Tibial nerve (tissue), 4 donors: ENCODE measurements around the gene AGMO. TPM values are rescaled to one million over a fixed set of nuclear protein-coding genes. Genes with fewer than 3 reads are reported as not detected.

ENCODE experiments used
- DNase-seq, 2 donors: peaks; one replicate each; pipeline ENCODE4 v3.0.0-alpha.2; 2019; ENCODE audit warnings: low spot score in 2 of 2
- H3K27ac ChIP-seq, 4 donors: fragments of 200-600 bp; sonication (generic) in 3 of 4; one replicate each; pipeline ENCODE4 v1.5.1; 2017 to 2019; ENCODE audit warnings: mild to moderate bottlenecking in 1 of 4
- H3K27me3 ChIP-seq, 2 donors: fragments of 200-600 bp; sonication (generic) in 1 of 2; one replicate each; pipeline versions ENCODE4 v1.5.1 to v1.6.0; 2017 to 2019
- H3K36me3 ChIP-seq, 3 donors: fragments of 200-600 bp; sonication (generic); one replicate each; pipeline ENCODE4 v1.5.1; 2018 to 2019
- H3K4me1 ChIP-seq, 4 donors: fragments of 200-600 bp; sonication (generic) in 3 of 4; one replicate each; pipeline ENCODE4 v1.5.1; 2017 to 2019
- H3K4me3 ChIP-seq, 4 donors: fragments of 200-600 bp; sonication (generic) in 3 of 4; one replicate each; pipeline ENCODE4 v1.5.1; 2017 to 2019; ENCODE audit warnings: mild to moderate bottlenecking in 1 of 4, moderate library complexity in 1 of 4
- H3K9me3 ChIP-seq, 4 donors: fragments of 200-600 bp; sonication (generic) in 3 of 4; one replicate each; pipeline ENCODE4 v1.5.1; 2017 to 2019
- CTCF ChIP-seq, 5 experiments: fragments of 200-600 bp in 3 of 5; fragments of 450-650 bp in 2 of 5; sonication (generic) in 3 of 5; IDR thresholded peaks; one replicate each; pipeline ENCODE4 v1.5.1; 2016 to 2019; ENCODE audit warnings: antibody characterized with exemption in 5 of 5, mild to moderate bottlenecking in 3 of 5, moderate library complexity in 2 of 5
- EP300 ChIP-seq, 2 donors: sonication (generic); formaldehyde crosslinking; IDR thresholded peaks; one replicate each; pipeline ENCODE4 v1.6.1; 2017; ENCODE audit warnings: antibody characterized with exemption in 2 of 2, mild to moderate bottlenecking in 1 of 2
- POLR2A ChIP-seq, 2 donors: fragments of 450-650 bp; IDR thresholded peaks; one replicate each; pipeline ENCODE4 v1.6.1; 2017; ENCODE audit warnings: antibody characterized with exemption in 2 of 2, mild to moderate bottlenecking in 2 of 2, moderate library complexity in 2 of 2
- WGBS, 2 donors: methylation state at CpG; one replicate each; pipeline ENCODE4 v1.1.5; 2018; 5-methylcytosine and 5-hydroxymethylcytosine counted together
- total RNA-seq, 4 donors: library from RNA; depleted of rRNA; stranded (reverse); fragments of >200 nt; gene quantifications; one replicate each; pipeline ENCODE4 v1.1.0, GENCODE V29; 2016

AGMO gene
- total RNA-seq, 4 donors from 2014 or later: 2.4 to 14.0 (median 6.5) TPM

- 45 to 56% methylated on average over 3 of the region's 3 CpGs for WGBS, 2 donors
- DNase-seq: no peak
- Histone ChIP-seq H3K27ac (no peak overlapping the region), H3K9me3 (peaks cover 0 to 60% (median 4%) of the 10 kb centered on the region in 4 donors), H3K4me1 (no peaks in the 10 kb centered on the region), H3K4me3 (no peak overlapping the region), H3K27me3 (no peaks in the 10 kb centered on the region), H3K36me3 (no peaks in the 10 kb centered on the region)
- TF ChIP-seq CTCF (IDR thresholded peaks at IDR 0.05) (no peak), EP300 (IDR thresholded peaks at IDR 0.05) (no peak), POLR2A (IDR thresholded peaks at IDR 0.05) (no peak)
Measured at GRCh38 chr7:15280078-15280733, 281.6 kb downstream of the AGMO start.

GRCh38 chr7:15279640-15280039 lies 282.2 kb downstream of the AGMO start:
- no peaks in the 10 kb centered on the region for H3K4me1 ChIP-seq
- TF ChIP-seq POLR2A (IDR thresholded peaks at IDR 0.05): no peak
- TF ChIP-seq CTCF (IDR thresholded peaks at IDR 0.05): no peak
- TF ChIP-seq EP300 (IDR thresholded peaks at IDR 0.05): no peak
- peaks cover 0 to 54% (median 4%) of the 10 kb centered on the region in 4 donors for H3K9me3 ChIP-seq
- H3K27me3 ChIP-seq: no peaks in the 10 kb centered on the region
- no peaks in the 10 kb centered on the region for H3K36me3 ChIP-seq
- no peak for DNase-seq
- no peak overlapping the region for H3K4me3 ChIP-seq
- H3K27ac ChIP-seq: no peak overlapping the region
- 50 to 90% methylated on average over 1 of the region's 1 CpG for WGBS, 2 donors

GRCh38 chr7:15257689-15258088 lies 304.1 kb downstream of the AGMO start:
- no peak for DNase-seq
- Histone ChIP-seq H3K36me3 (no peaks in the 10 kb centered on the region), H3K27me3 (no peaks in the 10 kb centered on the region), H3K4me3 (no peak overlapping the region), H3K9me3 (peaks cover 0 to 12% (median 0%) of the 10 kb centered on the region in 4 donors), H3K4me1 (no peaks in the 10 kb centered on the region), H3K27ac (no peak overlapping the region)
- 85 to 89% methylated on average over 4 of the region's 4 CpGs for WGBS, 2 donors
- TF ChIP-seq CTCF (IDR thresholded peaks at IDR 0.05): no peak
- TF ChIP-seq EP300 (IDR thresholded peaks at IDR 0.05): no peak
- no peak for TF ChIP-seq POLR2A (IDR thresholded peaks at IDR 0.05)

- WGBS, 2 donors: 81 to 92% methylated on average over 1 of the region's 1 CpG
- no peaks in the 10 kb centered on the region for H3K36me3 ChIP-seq
- H3K27ac ChIP-seq: no peak overlapping the region
- H3K9me3 ChIP-seq: no peaks in the 10 kb centered on the region
- H3K27me3 ChIP-seq: no peaks in the 10 kb centered on the region
- no peaks in the 10 kb centered on the region for H3K4me1 ChIP-seq
- H3K4me3 ChIP-seq: no peak overlapping the region
- TF ChIP-seq EP300 (IDR thresholded peaks at IDR 0.05) (no peak), POLR2A (IDR thresholded peaks at IDR 0.05) (no peak), CTCF (IDR thresholded peaks at IDR 0.05) (no peak)
- no peak for DNase-seq
Measured at GRCh38 chr7:15252181-15252580, 309.6 kb downstream of the AGMO start.

- no peaks in the 10 kb centered on the region for H3K27me3 ChIP-seq
- H3K4me3 ChIP-seq: no peak overlapping the region
- TF ChIP-seq EP300 (IDR thresholded peaks at IDR 0.05): no peak
- TF ChIP-seq POLR2A (IDR thresholded peaks at IDR 0.05): no peak
- no peak for TF ChIP-seq CTCF (IDR thresholded peaks at IDR 0.05)
- H3K36me3 ChIP-seq: no peaks in the 10 kb centered on the region
- DNase-seq: no peak
- no peak overlapping the region for H3K27ac ChIP-seq
- WGBS, 2 donors: 78 to 86% methylated on average over 2 of the region's 2 CpGs
- H3K9me3 ChIP-seq: no peaks in the 10 kb centered on the region
- no peaks in the 10 kb centered on the region for H3K4me1 ChIP-seq
Measured at GRCh38 chr7:15248514-15248913, 313.3 kb downstream of the AGMO start.
